GM12891 (cell line): ENCODE data around the gene COL5A3.

Experiments used
- DNase-seq: peaks from one replicate; pipeline ENCODE4 v3.0.0; 2011; ENCODE audit warnings: low spot score; ENCODE audit not compliant: insufficient read length
- FAIRE-seq: peaks from 2 replicates; lab custom pipeline; 2011; peaks lifted over from hg19 to GRCh38; lab: Jason Lieb, UNC
- PAX5 ChIP-seq: IDR thresholded peaks from 2 replicates; pipeline ENCODE4 v1.6.1; 2011; ENCODE audit warnings: low read length, moderate library complexity, mild to moderate bottlenecking; ENCODE audit not compliant: insufficient read depth, severe bottlenecking
- POLR2A ChIP-seq: IDR thresholded peaks from 2 replicates; pipeline ENCODE4 v1.6.1; 2011; ENCODE audit warnings: low read depth, low read length, control low read depth
- POLR2AphosphoS5 ChIP-seq: IDR thresholded peaks from 2 replicates; pipeline ENCODE4 v1.6.1; 2011; ENCODE audit warnings: low read depth, low read length, control low read depth
- POU2F2 ChIP-seq: IDR thresholded peaks from 2 replicates; pipeline ENCODE4 v1.6.1; 2011; ENCODE audit warnings: low read depth, mild to moderate bottlenecking, control low read depth, low read length, moderate library complexity
- SPI1 ChIP-seq: IDR thresholded peaks from 2 replicates; pipeline ENCODE4 v1.6.1; 2011; ENCODE audit warnings: low read depth, low read length, control low read depth
- TAF1 ChIP-seq: IDR thresholded peaks from 2 replicates; pipeline ENCODE4 v1.6.1; 2011; ENCODE audit warnings: low read depth, low read length, control low read depth

Gene COL5A3

DNA sequence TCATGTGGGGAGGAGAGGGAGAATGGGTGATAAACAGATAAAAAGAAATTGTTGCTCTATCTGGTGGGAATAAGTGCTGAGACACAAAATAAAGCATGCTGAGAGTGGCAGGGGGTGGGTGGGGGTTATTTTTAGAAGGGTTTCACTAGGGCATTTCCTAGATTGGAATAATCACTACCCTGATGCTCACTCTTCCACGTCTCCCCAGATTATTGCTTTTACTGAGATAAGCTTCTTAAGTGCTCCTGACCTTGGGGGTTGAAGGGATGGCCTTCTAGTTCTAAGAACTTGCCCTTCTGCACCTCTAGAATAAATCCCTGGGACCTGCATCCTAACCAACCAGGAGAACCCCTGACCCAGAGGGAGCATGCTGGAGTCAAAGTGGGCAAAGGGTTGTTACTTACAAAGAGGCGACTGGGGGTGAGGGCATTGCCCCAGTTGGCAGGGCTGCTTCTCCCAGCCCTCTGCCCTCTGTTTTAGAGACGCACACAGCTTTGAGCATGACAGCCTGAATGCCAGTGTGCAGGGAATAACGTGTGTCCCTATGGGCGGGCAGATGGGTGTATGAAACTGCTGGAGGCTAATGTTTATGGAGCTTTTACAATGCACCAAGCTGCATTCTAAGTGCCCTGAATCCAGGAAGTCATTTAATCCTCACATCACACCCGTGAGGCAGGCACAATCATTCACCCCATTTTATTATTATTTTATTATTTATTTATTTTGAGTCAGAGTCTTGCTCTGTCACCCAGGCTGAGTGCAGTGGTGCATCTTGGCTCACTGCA, 3.7 kb upstream of the COL5A3 start:
- TF ChIP-seq POLR2A (no peak), PAX5 (no peak), SPI1 (no peak), TAF1 (no peak)
- FAIRE-seq (no peak), DNase-seq (no peak)

DNA sequence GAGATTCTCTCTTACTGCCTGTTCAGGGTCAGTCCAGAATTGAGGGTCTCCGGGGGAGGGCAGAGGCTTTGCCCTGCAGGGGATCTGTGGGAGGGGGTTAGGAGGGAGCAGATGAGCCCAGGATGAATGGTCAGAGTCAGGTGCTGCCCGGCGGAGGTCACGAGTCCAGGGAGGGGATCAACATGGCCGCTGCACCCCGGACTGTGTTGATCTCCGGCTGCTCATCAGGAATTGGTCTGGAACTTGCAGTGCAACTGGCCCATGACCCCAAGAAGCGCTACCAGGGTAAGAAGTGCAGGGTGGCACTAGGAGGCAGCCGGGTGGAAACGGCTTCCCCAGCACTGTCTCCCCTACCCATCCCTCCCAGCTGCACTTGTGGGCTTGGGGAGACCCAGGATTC, 3.0 kb upstream of the COL5A3 start, which contains the start of gene RDH8:
Gene RDH8 (plus strand): TSS at position 168 of the 400 bp plus-strand sequence. CDS start 15 bp downstream, at position 183.
- no peak for DNase-seq
- no peak for FAIRE-seq
- TF ChIP-seq TAF1 (no peak), POLR2A (no peak), SPI1 (no peak), PAX5 (no peak)

DNA sequence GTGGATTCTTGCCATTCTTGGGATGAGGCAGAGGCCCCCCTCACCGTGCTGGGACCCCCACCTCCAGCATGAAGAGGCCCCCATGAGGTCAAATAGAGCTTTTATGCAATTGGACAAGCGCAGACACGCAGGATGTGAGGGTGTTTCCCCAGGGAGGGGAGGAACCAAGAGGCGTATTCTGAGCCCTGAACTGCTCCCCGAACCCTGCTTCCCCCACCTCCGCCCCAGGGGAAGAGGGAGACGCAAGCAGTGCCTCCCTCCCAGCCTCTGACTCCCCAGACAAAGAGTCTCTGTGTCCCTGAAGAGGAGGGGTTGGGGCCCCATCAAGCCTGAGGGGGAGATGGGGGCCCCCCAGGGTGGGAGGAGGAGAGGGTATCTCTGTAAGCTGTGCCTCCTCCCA, 1.7 kb upstream of the COL5A3 start:
- FAIRE-seq (no peak), DNase-seq (no peak)
- no peak for TF ChIP-seq PAX5
- no peak for TF ChIP-seq POLR2AphosphoS5
- TF ChIP-seq POU2F2, result no peak
- no peak for TF ChIP-seq TAF1
- TF ChIP-seq POLR2A, result no peak
- TF ChIP-seq SPI1, result no peak

DNA sequence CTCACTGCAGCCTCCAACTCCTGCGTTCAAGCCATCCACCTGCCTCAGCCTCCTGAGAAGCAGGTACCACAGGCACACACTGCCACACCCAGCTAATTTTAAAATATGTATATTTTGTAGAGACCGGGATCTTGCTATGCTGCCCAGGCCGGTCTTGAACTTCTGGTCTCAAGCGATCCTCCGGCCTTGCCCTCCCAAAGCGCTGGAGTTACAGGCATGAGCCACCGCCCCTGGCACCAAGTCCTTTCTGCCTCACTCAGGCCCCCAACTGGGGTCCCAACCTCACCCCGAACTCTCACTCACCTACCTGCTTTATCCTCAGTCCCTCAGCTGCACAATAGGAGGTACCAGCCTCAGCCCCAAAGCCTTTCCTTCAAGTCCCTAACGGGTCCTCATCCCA, 635 bp upstream of the COL5A3 start:
- TF ChIP-seq POLR2AphosphoS5 (no peak), TAF1 (no peak), PAX5 (no peak), POU2F2 (no peak), SPI1 (no peak), POLR2A (no peak)
- no peak for FAIRE-seq
- DNase-seq, result no peak

DNA sequence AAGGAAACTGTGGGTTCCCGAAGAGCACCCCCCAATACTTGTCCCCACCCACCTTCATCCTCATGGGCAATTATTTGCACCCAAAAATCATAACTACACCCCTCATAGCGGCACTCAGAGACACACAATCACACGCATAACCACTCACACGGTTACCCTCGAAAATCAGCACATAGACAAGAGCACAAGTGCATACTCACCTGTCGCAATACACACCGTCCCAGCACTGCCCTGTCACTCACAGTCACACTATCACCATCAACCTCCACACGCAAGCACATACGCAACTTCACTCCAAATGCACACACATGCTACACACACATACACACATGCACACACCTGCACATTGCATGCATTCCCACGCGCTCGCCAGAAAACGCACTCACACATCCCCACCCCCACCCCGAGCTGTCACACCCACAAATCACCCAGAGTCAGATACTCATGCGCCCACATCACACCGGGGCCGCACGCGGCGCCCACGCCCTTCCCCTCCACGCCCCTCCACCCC, 535 bp downstream of the COL5A3 start:
- DNase-seq (no peak), FAIRE-seq (no peak)
- TF ChIP-seq SPI1 (no peak), PAX5 (no peak), POLR2A (no peak), POLR2AphosphoS5 (no peak), TAF1 (no peak), POU2F2 (no peak)

- DNase-seq (no peak), FAIRE-seq (peak; percentile 16)
- TF ChIP-seq PAX5 (no peak), POLR2A (no peak), POU2F2 (no peak), SPI1 (no peak), POLR2AphosphoS5 (no peak), TAF1 (no peak)
These were observed 2.0 kb downstream of the COL5A3 start for GRCh38 chr19:10008184-10008765.

DNA sequence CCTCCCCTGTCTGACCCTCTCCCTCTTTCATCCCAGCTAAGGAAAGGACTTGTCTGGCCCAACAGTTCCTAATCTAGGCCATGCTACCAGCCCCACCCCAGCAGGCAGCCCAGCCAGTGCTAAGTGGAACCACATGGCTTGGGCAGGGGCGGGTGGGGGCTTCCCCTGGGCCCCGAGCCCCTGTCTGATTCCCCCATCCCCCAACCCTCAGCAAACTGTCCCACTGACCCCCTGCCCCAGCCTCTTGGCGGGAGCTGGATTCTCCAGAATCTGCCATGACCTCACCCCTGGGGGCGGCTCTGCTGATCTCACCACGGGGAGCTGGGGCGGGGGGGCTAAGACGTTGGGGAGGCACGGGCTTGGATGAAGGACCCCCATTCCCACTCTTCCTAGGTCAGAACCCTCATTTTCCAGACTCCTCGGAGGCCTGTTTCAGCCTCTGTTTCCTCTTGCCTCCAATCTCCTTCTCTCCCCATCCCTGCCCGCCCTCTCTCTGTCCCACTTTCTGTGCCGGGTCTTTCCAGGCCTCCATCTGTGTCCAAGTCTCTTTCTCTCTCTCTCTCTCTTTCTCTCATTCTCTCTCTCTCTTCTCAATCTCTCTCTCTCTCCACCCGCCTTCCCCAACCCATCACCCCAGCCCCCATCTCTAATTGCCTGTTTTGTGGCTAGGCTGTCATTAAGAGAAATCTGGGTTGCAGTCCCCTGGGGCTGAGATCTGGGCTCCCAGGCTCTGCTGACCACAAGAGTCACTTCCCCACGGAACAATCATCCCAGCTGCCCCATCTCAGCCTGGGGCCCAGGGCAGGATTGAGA, 2.7 kb downstream of the COL5A3 start:
- DNase-seq, result no peak
- FAIRE-seq, result no peak
- no peak for TF ChIP-seq PAX5

GRCh38 chr19:10006752-10007323, 3.5 kb downstream of the COL5A3 start:
- DNase-seq (no peak), FAIRE-seq (no peak)
- TF ChIP-seq TAF1 (no peak), PAX5 (no peak), POLR2AphosphoS5 (no peak), POU2F2 (no peak), POLR2A (no peak), SPI1 (no peak)

DNA sequence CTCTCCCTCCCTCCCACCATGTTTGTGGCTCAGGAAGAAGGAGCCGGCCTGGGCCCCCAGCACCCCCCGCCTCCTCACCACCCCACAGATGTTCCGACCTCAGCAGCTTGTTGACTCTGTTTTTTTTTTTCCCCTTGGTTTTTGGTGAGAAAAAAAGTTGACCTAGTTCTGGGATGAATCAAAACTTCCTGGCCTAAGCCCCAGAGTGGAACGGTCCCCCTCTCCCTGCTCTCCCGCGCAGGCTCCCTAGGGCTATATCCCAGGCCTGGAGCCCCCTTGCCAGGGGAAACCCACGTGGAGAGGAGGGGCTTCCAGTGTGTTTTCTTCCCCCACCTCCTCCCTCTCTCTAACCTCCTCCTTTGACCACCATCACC, 4.0 kb downstream of the COL5A3 start:
- DNase-seq (no peak), FAIRE-seq (no peak)
- no peak for TF ChIP-seq TAF1
- TF ChIP-seq POLR2A, result no peak
- no peak for TF ChIP-seq PAX5
- no peak for TF ChIP-seq SPI1
- TF ChIP-seq POLR2AphosphoS5, result no peak
- TF ChIP-seq POU2F2, result no peak

GRCh38 chr19:10005632-10006334, 4.5 kb downstream of the COL5A3 start:
- TF ChIP-seq SPI1, result no peak
- TF ChIP-seq POLR2A, result no peak
- TF ChIP-seq PAX5, result no peak
- no peak for TF ChIP-seq TAF1
- no peak for TF ChIP-seq POLR2AphosphoS5
- no peak for TF ChIP-seq POU2F2
- FAIRE-seq, result no peak

More at GRCh38 chr19:10005632-10006334, 4.5 kb downstream of the COL5A3 start:
- DNase-seq, result no peak
